SU-DHL-6 (cell line): ENCODE data around the gene AQP11.

ENCODE experiments used
- EZH2phosphoT487 ChIP-seq: fragments of 200-600 bp; sonication (generic), shearing (Covaris generic); conservative IDR thresholded peaks from 2 replicates; pipeline ENCODE4 v1.6.1; 2018; ENCODE audit warnings: mild to moderate bottlenecking, antibody characterized with exemption, low read length, moderate library complexity, mixed read lengths
- TF ChIP-seq, protein P1 (sequence below): fragments of 200-600 bp; sonication (generic); IDR thresholded peaks from one replicate; pipeline ENCODE4 v1.5.1; 2017; ENCODE audit warnings: antibody characterized with exemption, mild to moderate bottlenecking, low read length, moderate library complexity; ENCODE audit not compliant: insufficient read depth, poor library complexity, severe bottlenecking

GRCh38 chr11:77590194-77590782, 535 bp downstream of the AQP11 start:
- TF ChIP-seq, protein P1, sequence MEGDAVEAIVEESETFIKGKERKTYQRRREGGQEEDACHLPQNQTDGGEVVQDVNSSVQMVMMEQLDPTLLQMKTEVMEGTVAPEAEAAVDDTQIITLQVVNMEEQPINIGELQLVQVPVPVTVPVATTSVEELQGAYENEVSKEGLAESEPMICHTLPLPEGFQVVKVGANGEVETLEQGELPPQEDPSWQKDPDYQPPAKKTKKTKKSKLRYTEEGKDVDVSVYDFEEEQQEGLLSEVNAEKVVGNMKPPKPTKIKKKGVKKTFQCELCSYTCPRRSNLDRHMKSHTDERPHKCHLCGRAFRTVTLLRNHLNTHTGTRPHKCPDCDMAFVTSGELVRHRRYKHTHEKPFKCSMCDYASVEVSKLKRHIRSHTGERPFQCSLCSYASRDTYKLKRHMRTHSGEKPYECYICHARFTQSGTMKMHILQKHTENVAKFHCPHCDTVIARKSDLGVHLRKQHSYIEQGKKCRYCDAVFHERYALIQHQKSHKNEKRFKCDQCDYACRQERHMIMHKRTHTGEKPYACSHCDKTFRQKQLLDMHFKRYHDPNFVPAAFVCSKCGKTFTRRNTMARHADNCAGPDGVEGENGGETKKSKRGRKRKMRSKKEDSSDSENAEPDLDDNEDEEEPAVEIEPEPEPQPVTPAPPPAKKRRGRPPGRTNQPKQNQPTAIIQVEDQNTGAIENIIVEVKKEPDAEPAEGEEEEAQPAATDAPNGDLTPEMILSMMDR: no peak
- no peak for TF ChIP-seq EZH2phosphoT487
